GM12892 (cell line): Measurements from ENCODE around the gene SFXN4.
"Not testable (repeated sequence)": the region's sequence is repeated elsewhere in the genome, so short reads cannot be mapped to it uniquely, and the experiment has no call there.

ENCODE experiments used
- DNase-seq: peaks from one replicate; pipeline ENCODE4 v3.0.0; 2011; ENCODE audit not compliant: insufficient read length
- FAIRE-seq: peaks from 2 replicates; lab custom pipeline; 2011; peaks lifted over from hg19 to GRCh38; lab: Jason Lieb, UNC
- POLR2A ChIP-seq: IDR thresholded peaks from 2 replicates; pipeline ENCODE4 v1.6.1; 2011; ENCODE audit warnings: low read depth, low read length, control low read depth
- POLR2AphosphoS5 ChIP-seq: IDR thresholded peaks from 2 replicates; pipeline ENCODE4 v1.6.1; 2011; ENCODE audit warnings: low read depth, low read length, control low read depth
- TAF1 ChIP-seq: IDR thresholded peaks from 2 replicates; pipeline ENCODE4 v1.6.1; 2011; ENCODE audit warnings: low read depth, mild to moderate bottlenecking, control low read depth, low read length, borderline replicate concordance

The SFXN4 gene

DNA sequence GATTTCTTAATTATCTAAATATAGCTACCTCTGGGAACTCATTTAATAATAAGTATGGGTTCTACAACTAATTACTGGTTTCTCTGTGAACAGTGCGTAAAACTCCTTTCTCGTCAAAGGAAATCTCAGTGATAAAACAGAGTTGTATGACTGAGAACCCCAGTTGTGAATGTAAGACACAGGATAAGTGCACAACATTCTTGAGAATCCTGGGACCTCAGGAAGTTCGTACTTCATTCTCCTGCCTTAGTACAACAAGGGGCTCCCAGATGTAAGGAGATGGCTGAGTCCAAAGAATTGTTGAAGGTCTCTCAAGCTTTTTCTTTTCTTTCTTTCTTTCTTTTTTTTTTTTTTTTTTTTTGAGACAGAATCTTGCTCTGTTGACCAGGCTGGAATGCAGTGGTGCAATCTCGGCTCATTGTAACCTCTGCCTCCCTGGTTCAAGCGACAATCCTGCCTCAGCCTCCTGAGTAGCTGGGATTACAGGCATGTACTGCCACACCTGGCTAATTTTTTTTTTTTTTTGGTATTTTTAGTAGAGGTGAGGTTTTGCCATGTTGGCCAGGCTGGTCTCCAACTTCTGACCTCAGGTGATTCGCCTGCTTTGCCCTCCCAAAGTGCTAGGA lies 49.1 kb downstream of the SFXN4 start:
- no peak for TF ChIP-seq TAF1
- no peak for TF ChIP-seq POLR2AphosphoS5
- TF ChIP-seq POLR2A, result no peak
- FAIRE-seq (no peak), DNase-seq (no peak)

DNA sequence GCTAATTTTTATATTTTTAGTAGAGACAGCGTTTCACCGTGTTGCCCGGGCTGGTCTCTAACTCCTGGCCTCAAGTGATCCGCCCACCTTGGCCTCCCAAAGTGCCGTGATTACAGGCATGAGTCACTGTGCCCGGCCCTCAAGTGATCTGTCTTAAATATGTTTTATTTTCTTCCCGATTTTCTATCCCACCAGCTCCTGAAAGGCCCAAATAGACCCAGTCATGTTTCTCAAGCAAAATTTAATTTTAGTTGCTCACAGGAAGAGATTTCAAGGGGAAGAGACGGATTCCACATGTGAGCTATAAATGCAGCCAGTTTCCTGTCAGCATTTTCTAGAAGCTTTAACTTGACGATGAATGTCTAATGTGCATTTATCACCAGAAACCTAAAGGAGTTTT lies 49.6 kb downstream of the SFXN4 start:
- no peak for DNase-seq
- no peak for FAIRE-seq

DNA sequence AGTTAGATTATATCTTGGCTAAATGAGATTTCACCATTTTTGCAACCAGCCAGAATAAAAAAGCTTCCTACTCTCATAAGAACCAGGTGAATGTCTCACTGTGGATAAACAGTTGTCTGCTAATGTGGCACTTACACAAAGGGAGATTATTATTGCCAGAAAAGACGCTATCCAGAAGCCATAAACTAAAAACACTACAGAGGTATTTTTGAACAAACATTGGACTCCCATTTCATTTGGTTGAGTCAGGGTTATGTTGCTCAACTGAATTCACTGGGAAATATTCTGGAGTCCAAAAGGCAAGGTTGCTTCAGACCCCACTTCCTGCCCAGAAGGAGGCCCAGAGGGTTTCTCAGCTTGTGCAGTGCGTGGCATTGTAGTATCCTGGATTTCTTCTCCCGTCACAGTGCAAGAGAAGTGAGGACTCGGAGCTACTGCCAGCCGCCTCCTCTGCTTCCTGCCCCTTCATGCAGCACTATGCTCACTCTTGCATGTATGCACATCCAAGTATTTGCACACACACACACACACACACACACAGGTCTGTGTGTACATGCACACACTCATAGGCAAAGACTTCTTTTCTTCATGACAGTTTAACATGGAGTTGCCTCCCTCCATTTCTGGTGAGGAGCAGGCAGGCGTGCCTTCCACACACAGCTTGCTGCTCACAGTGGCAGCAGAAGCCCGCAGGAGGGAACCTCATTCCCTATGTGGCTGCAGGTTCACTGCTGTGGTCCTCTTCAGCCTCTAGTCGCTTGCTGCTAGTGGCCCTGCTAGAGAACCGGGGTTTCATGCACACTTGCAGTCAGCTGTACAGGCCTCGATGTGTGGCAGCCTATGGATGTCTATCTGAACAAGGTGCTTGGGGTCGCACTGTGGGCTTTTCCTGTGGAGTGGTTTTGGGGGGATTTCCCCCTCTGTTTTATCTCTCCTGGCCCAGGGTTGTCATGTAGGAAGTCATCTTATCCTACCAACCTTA lies 51.5 kb downstream of the SFXN4 start:
- DNase-seq (no peak), FAIRE-seq (no peak)
- TF ChIP-seq POLR2AphosphoS5 (no peak), TAF1 (no peak), POLR2A (no peak)

More for the DNA sequence above, 49.6 kb downstream of the SFXN4 start:
- no peak for TF ChIP-seq POLR2A
- TF ChIP-seq TAF1, result no peak
- TF ChIP-seq POLR2AphosphoS5, result no peak

DNA sequence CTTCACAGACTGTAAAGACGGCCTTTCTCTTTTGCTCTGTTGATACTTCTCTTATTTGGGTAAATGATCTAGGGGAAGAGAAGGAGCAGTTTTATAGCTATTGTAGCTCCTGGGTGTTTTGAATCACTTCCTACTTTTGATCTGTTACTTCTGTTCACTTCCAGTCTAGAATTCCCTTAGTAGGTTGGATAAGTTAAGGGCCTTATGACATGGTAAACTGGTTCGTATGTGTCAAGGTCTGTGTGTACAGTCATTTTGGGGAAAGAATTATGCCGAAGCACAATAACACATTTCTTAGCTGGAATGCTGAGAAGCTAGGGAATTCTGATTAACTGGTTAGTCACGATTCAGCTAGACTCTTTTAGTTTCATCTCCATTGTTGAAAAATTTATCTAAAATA lies 53.5 kb downstream of the SFXN4 start:
- no peak for FAIRE-seq
- DNase-seq, result no peak
- TF ChIP-seq POLR2AphosphoS5, result no peak
- no peak for TF ChIP-seq POLR2A
- no peak for TF ChIP-seq TAF1

DNA sequence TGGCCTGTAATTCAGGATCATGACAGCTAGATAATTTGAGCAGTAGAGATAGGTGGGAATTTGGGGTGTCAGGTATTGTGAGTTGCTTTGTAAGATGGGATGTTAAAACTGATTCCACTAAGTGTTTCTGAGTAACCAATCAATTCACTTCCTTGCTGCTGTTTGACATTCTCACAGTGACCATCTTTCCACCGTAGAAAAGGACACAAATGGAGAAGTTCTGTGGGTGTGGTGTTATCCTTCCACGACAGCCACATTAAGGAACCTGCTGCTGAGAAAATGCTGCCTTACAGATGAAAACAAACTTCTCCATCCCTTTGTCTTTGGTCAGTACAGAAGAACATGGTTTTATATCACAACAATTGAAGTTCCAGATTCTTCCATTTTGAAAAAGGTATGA lies 57.7 kb downstream of the SFXN4 start:
- DNase-seq, FAIRE-seq: not testable (repeated sequence)

DNA sequence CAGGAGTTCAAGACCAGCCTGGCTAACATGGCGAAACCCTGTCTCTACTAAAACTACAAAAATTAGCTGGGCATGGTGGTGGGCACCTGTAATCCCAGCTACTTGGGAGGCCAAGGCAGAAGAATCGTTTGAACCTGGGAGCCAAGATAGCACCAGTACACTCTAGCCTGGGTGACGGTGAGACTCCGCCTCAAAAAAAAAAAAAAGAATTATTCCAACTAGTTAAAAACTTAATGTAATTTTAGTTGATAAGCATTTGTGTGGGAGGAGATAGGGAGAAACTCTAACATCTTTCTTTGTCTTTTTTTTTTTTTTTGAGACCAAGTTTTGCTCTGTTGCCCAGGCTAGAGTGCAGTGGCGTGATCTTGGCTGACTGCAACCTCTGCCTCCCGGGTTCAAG lies 58.4 kb downstream of the SFXN4 start:
- DNase-seq, FAIRE-seq: not testable (repeated sequence)

DNA sequence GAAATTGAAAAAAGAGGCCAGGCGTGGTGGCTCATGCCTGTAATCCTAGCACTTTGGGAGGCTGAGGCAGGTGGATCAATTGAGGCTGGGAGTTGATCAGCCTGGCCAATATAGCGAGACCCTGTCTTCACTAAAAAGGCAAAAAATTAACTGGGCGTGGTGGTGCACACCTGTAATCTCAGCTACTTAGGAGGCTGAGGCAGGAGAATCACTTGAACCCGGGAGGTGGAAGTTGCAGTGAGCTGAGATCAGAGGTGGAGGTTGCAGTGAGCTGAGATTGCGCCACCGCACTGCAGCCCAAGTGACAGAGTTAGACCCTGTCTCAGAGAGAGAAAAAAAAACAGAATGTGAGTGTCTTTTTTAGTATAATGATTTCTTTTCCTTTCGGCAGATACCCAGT lies 59.6 kb downstream of the SFXN4 start:
- not testable (repeated sequence) for FAIRE-seq

DNA sequence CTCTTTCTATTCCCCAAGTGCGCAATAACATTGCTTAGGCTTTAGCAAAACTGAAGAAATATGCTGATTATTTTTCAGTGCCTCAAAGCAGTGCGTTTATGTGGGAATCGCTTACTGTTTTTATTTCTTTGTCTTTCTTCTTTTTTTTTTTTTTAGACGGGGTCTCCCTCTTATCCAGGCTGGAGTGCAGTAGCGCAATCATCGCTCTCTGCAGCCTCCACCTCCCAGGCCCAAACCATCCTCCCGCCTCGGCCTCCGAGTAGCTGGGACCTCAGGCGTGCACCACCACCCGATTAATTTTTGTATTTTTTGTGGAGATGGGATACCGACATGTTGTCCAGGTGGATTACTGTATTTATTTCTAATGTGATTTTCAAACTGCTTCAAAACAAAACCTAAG lies 60.4 kb downstream of the SFXN4 start:
- FAIRE-seq (no peak), DNase-seq (no peak)
- TF ChIP-seq TAF1, result no peak
- TF ChIP-seq POLR2AphosphoS5, result no peak
- no peak for TF ChIP-seq POLR2A

More for the DNA sequence above, 59.6 kb downstream of the SFXN4 start:
- not testable (repeated sequence) for DNase-seq

DNA sequence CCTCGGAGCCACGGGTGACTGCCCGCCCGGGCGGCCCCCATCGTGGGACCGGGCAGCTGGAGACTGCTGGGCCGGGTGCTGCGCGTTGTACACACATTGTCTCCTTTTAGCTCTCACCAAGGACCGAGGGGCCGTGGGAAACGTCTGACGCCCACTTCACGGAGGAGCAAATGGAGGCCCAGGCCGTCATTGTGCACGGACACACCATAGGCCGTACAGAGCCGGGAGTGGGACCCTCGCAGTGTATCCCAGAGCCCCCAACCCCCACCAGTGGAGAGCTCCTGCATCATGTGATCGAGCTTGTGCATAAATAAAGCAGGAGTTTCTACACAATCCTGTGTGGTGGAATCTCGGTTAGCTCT lies 60.9 kb downstream of the SFXN4 start:
- DNase-seq (no peak), FAIRE-seq (no peak)
- TF ChIP-seq POLR2AphosphoS5, result no peak
- TF ChIP-seq TAF1, result no peak
- no peak for TF ChIP-seq POLR2A

DNA sequence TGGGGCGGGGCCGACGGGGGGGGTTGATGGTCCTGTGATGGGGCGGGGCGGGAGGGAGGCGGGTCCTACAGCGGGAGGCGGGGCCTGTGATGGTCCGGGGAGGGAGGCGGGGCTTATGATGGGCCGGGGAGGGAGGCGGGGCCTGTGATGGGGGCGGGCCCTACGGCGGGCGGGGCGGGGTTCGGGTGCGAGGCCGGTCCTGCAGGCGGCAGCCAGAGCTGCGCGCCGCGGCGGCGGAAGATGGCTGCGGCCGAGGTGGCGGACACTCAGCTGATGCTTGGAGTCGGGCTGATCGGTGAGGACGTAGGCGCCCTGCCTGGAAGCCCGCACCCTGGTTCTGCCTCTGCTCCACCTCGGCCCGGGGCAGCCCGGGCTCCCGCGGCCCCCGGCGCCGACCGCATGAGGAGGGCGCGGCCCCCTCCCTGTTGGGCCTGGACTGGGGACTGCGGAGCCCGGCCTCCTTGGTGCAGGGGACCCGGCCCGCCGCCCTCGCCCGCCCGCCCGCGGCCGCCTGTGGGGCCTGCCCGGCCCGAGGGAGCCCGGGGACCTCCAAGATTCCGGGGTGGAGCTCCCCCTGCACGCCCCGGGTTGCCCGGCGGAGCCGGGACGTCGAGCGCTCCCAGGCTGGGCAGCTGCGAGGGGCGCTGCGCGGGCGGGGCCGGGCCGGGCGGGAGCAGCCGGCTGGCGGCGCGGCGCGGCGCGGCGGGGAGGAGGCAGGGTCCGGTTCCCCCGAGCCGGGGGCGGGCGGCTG lies 61.4 kb downstream of the SFXN4 start, which contains the start of gene DENND10:
Gene DENND10 (plus strand): TSS at position 211 of the 751 bp plus-strand sequence. CDS start 30 bp downstream, at position 241.
- peak; percentile 52; the same call in 1 of the 2 replicates for TF ChIP-seq TAF1
- TF ChIP-seq POLR2A, result peak; percentile 89
- peak; percentile 79 for TF ChIP-seq POLR2AphosphoS5
- DNase-seq (peak; percentile 88), FAIRE-seq (peak; percentile 91)

DNA sequence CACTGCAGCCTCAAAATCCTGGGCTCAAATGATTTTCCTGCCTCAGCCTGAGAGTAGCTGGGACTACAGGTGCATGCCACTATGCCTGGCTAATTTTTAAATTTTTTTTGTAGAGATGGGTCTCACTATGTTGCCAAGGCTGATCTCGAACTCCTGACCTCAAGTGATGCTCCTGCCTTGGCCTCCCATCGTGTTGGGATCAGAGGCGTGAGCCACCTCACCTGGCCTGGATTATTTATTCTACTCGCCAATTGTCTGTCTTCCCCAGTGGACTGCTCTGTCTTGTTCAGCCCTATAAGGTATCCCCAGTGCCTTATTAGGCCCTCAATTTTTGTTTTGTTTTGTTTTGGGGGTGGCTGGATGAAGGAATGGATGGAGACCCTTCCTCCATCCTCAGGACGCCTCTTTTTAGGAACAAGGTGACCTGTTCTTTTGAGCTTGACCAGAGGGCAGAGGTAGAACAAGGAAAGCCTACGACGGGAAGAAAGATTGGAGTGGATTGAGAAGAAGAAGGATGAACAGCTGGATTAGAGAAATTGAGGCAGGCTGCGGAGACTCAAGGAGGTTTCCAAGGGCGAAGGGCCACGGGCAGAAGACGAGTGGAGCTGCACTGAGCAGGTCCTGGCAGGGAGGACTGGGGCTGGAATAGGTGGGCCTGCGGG lies 62.1 kb downstream of the SFXN4 start:
- FAIRE-seq, result no peak
- TF ChIP-seq TAF1, result no peak
- TF ChIP-seq POLR2A, result no peak
- DNase-seq, result no peak
